Umbilical cord (tissue), 2 donors: Measurements from ENCODE around the gene TNNC1. TPM values are rescaled to one million over a fixed set of nuclear protein-coding genes. Genes with fewer than 3 reads are reported as not detected.

Experiments
- DNase-seq: peaks from one replicate; pipeline ENCODE4 v3.0.0-alpha.2; 2015; ENCODE audit warnings: low spot score
- total RNA-seq: library from RNA; depleted of rRNA; stranded (reverse); fragments of >200 nt; gene quantifications from one replicate; pipeline ENCODE4 v1.2.3, GENCODE V29; 2014; ENCODE audit warnings: low replicate concordance; ENCODE audit not compliant: insufficient read depth

TNNC1 gene
- total RNA-seq, 1 donor from 2014 or later = 2.2 TPM

- no peak for DNase-seq
These were observed 21.6 kb downstream of the TNNC1 start for GRCh38 chr3:52432225-52432624.

GRCh38 chr3:52431459-52432223 lies 22.2 kb downstream of the TNNC1 start:
- DNase-seq = no peak

- DNase-seq = no peak
These were observed 23.4 kb downstream of the TNNC1 start for GRCh38 chr3:52430416-52430810.

- peak; percentile 29 for DNase-seq
These were observed 23.9 kb downstream of the TNNC1 start for GRCh38 chr3:52429779-52430415.

GRCh38 chr3:52429031-52429430 lies 24.8 kb downstream of the TNNC1 start:
- no peak for DNase-seq

- peak; percentile 80 for DNase-seq
These were observed 25.5 kb downstream of the TNNC1 start for GRCh38 chr3:52428151-52429005.

GRCh38 chr3:52423173-52423572 lies 30.7 kb downstream of the TNNC1 start:
- no peak for DNase-seq

GRCh38 chr3:52422669-52423068 lies 31.2 kb downstream of the TNNC1 start:
- DNase-seq = no peak

GRCh38 chr3:52420388-52420787 lies 33.5 kb downstream of the TNNC1 start:
- no peak for DNase-seq

GRCh38 chr3:52415800-52416199 lies 38.0 kb downstream of the TNNC1 start:
- DNase-seq = no peak

- no peak for DNase-seq
These were observed 45.4 kb downstream of the TNNC1 start for GRCh38 chr3:52408466-52408865.

- no peak for DNase-seq
These were observed 46.1 kb downstream of the TNNC1 start for GRCh38 chr3:52407779-52408178.

- no peak for DNase-seq
These were observed 46.9 kb downstream of the TNNC1 start for GRCh38 chr3:52406791-52407510.

GRCh38 chr3:52406231-52406661 lies 47.6 kb downstream of the TNNC1 start:
- DNase-seq = no peak

- no peak for DNase-seq
These were observed 48.2 kb downstream of the TNNC1 start for GRCh38 chr3:52405601-52406110.

GRCh38 chr3:52405066-52405465 lies 48.8 kb downstream of the TNNC1 start:
- DNase-seq = no peak

- DNase-seq = no peak
These were observed 49.5 kb downstream of the TNNC1 start for GRCh38 chr3:52404391-52404790.

GRCh38 chr3:52403955-52404354 lies 49.9 kb downstream of the TNNC1 start:
- no peak for DNase-seq

GRCh38 chr3:52403271-52403841 lies 50.5 kb downstream of the TNNC1 start:
- DNase-seq = no peak

GRCh38 chr3:52402706-52403270 lies 51.1 kb downstream of the TNNC1 start:
- DNase-seq = no peak

- no peak for DNase-seq
These were observed 51.7 kb downstream of the TNNC1 start for GRCh38 chr3:52402101-52402521.
